ENCODE measurements around the gene GRAP2. TPM values are rescaled to one million over a fixed set of nuclear protein-coding genes. Genes with fewer than 3 reads are reported as not detected.
"Not testable (repeated sequence)": the region's sequence is repeated elsewhere in the genome, so short reads cannot be mapped to it uniquely, and the experiment has no call there.

GRAP2 gene
- 34.4 and 38.4 TPM in 2 replicates for total RNA-seq

DNA sequence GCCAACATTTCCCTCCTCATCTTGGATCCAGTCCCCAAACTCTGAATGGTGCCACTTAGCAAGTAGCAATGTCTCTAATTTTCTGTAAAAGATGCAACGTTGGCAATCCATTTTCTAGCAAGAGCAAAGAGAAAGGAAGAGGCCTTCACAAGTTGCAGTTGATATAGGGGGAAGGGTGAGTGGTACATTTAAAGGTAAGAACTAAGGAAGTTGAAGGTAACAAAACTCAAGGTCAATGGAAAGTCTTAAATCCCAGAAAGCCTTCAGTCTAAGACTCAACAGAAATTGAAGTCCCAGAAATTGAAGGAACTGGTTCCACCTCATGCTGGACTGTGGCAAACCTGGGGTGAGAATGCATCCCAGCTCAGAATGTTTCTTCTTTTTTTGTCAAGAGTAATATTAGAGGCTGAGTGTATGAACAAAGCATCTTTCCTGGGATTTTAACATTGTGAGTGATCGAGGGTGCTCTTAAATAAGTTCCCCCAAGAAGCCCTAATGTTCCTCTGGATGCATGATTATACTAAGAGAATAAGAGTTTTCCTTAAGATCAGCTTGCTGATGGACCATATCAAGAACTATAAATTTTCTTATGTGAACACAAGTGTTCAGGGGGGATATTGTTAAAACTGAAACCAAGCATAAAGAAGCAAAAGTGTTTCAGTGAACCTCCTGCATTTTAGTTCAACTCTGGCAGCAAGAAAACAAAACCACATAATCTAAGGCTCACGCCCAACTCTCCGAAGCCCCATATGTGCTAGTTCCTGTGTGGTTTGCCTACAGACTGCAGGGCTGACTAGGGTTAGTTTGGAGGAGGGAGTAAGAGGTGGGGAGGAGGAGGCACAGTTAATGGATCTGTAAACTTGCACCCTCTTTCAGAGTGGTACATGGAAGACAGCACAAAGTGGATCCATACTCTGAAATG lies at the start of gene GRAP2:
GRAP2 (plus strand) TSS at position 779 of the 922 bp plus-strand sequence. CDS start 46,023 bp downstream, outside the sequence.
- DNase-seq = peak; percentile 93
- H3K4me1 Mint-ChIP-seq = peaks cover 24% of the 10 kb centered on the region
- peak within 1 kb of the TSS; percentile 82 for H3K27ac Mint-ChIP-seq
- peak within 1 kb of the TSS; percentile 84 for H3K4me3 Mint-ChIP-seq
- intact Hi-C loops (cut with micrococcal nuclease) = loop anchor here (1.0 to 10.0 kb wide), 5 partner anchors 10 to 368 kb away; partner anchors contain the start of genes RPS19BP1, TMA7B and TNRC6B
- peaks cover 2% of the 10 kb centered on the region for H3K36me3 Mint-ChIP-seq (ENCODE audit: low read depth)
- no peaks in the 10 kb centered on the region for H3K27me3 Mint-ChIP-seq
- H3K9me3 Mint-ChIP-seq = no peaks in the 10 kb centered on the region

- peaks cover 13% of the 10 kb centered on the region for H3K27me3 Mint-ChIP-seq
- intact Hi-C loops (cut with micrococcal nuclease) = no loop called here
Observed at GRCh38 chr22:39851606-39852315, 49.1 kb upstream of the GRAP2 start.

DNA sequence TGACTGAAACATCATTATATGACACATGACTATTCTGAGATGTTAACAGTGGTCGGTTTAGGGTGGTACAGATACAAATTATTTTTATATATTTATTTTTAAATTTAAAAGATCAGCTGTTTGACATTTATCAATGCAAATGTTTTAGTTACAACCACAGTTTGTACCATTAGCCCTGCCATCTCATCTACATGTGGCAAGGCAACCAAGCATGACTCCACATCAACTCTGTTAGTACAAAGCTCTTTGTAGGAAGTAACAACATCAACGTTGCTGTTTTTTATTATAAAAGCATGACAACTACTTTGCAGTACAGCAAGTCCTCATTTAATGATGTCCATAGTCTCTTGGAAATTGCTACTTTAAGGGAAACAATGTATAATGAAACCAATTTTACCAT lies 48.1 kb upstream of the GRAP2 start:
- Mint-ChIP-seq H3K36me3 (ENCODE audit: low read depth) (no peaks in the 10 kb centered on the region), H3K4me1 (no peaks in the 10 kb centered on the region), H3K27me3 (peaks cover 13% of the 10 kb centered on the region), H3K4me3 (no peak overlapping the region), H3K9me3 (no peaks in the 10 kb centered on the region), H3K27ac (no peak overlapping the region)
- no peak for DNase-seq
- intact Hi-C loops (cut with micrococcal nuclease) = no loop called here

More at GRCh38 chr22:39851606-39852315, 49.1 kb upstream of the GRAP2 start:
- no peaks in the 10 kb centered on the region for H3K9me3 Mint-ChIP-seq
- H3K4me3 Mint-ChIP-seq = no peak overlapping the region
- H3K27ac Mint-ChIP-seq = no peak overlapping the region
- H3K4me1 Mint-ChIP-seq = no peaks in the 10 kb centered on the region
- H3K36me3 Mint-ChIP-seq (ENCODE audit: low read depth) = no peaks in the 10 kb centered on the region
- no peak for DNase-seq

DNA sequence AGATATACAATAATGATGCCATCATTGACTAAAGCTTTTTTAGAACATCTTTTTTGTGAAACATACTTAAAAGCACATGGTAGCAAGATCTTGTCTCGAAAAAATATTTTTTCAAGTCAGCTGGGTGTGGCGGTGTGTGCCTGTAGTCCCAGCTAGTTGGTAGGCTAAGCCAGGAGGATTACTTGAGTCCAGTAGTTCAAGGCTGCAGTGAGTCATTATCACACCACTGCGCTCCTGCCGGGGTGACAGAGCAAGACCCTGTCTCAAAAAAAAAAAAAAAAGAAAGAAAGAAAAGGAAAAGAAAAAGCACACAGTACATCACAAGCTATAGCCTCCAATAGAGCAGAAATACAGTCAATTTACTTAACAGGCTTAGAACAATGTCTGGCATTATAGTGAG lies 44.3 kb upstream of the GRAP2 start:
- DNase-seq = no peak
- Mint-ChIP-seq H3K36me3 (ENCODE audit: low read depth) (no peaks in the 10 kb centered on the region), H3K27ac (no peak overlapping the region), H3K9me3 (peaks cover 4% of the 10 kb centered on the region), H3K4me1 (peaks cover 10% of the 10 kb centered on the region), H3K27me3 (peaks cover 8% of the 10 kb centered on the region), H3K4me3 (no peak overlapping the region)
- intact Hi-C loops (cut with micrococcal nuclease) = no loop called here

- H3K4me3 Mint-ChIP-seq = no peak overlapping the region
- intact Hi-C loops (cut with micrococcal nuclease) = no loop called here
- no peaks in the 10 kb centered on the region for H3K36me3 Mint-ChIP-seq (ENCODE audit: low read depth)
- peaks cover 10% of the 10 kb centered on the region for H3K4me1 Mint-ChIP-seq
- peaks cover 12% of the 10 kb centered on the region for H3K27me3 Mint-ChIP-seq
- DNase-seq = no peak
- peak overlapping the region; percentile 48 for H3K27ac Mint-ChIP-seq
- H3K9me3 Mint-ChIP-seq = peaks cover 4% of the 10 kb centered on the region
Observed at GRCh38 chr22:39859903-39860588, 40.8 kb upstream of the GRAP2 start.

- intact Hi-C loops (cut with micrococcal nuclease) = no loop called here
- H3K36me3 Mint-ChIP-seq (ENCODE audit: low read depth) = no peaks in the 10 kb centered on the region
- H3K4me3 Mint-ChIP-seq = no peak overlapping the region
- peaks cover 14% of the 10 kb centered on the region for H3K27me3 Mint-ChIP-seq
- no peak overlapping the region for H3K27ac Mint-ChIP-seq
- peaks cover 4% of the 10 kb centered on the region for H3K4me1 Mint-ChIP-seq
- no peak for DNase-seq
- H3K9me3 Mint-ChIP-seq = peaks cover 8% of the 10 kb centered on the region
Observed at GRCh38 chr22:39868741-39869140, 32.1 kb upstream of the GRAP2 start.

- H3K36me3 Mint-ChIP-seq (ENCODE audit: low read depth); H3K4me3 Mint-ChIP-seq: not testable (repeated sequence)
Observed at GRCh38 chr22:39869797-39870196, 31.1 kb upstream of the GRAP2 start.

DNA sequence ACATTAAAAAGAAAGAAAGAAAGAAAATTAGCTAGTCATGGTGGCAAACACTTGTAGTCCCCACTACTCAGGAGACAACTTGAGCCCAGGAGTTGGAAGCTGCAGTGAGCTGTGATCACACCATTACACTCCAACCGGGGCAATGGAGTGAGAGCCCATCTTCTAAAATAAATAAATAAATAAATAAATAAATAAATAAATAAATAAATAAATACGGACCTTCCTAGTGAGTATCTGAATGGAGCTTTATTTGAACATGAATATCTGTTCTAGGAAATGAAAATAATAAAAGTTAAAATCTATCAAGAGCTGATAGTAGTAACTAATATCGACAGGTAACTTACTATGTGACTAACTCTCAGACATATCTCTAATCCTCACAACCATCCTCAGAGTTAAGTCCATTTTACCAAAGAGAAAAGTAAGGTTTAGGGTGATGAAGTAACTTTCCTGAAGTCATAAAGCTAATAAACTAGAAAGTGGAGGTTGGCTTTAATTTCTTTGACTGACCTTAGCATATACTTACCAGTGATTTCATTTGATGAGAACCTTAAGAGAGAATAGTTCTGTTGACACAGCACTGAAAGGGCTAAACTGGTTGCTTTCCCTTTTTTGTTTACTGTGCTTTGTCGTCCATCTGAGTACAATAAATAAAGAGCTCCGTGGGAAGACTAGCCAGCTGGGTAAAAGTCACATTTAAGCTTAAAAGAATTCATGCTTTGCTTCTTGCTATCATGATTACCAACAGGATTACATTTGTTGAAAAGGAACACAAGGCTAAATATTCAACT lies 29.7 kb upstream of the GRAP2 start:
- H3K27me3 Mint-ChIP-seq = peaks cover 8% of the 10 kb centered on the region
- H3K4me3 Mint-ChIP-seq = no peak overlapping the region
- no peaks in the 10 kb centered on the region for H3K36me3 Mint-ChIP-seq (ENCODE audit: low read depth)
- no peak for DNase-seq
- H3K4me1 Mint-ChIP-seq = peaks cover 8% of the 10 kb centered on the region
- H3K9me3 Mint-ChIP-seq = peaks cover 12% of the 10 kb centered on the region
- H3K27ac Mint-ChIP-seq = no peak overlapping the region
- intact Hi-C loops (cut with micrococcal nuclease) = no loop called here

More at GRCh38 chr22:39869797-39870196, 31.1 kb upstream of the GRAP2 start:
- H3K27me3 Mint-ChIP-seq; H3K27ac Mint-ChIP-seq; DNase-seq; intact Hi-C loops (cut with micrococcal nuclease); H3K4me1 Mint-ChIP-seq: not testable (repeated sequence)
- H3K9me3 Mint-ChIP-seq = peaks cover 12% of the 10 kb centered on the region

DNA sequence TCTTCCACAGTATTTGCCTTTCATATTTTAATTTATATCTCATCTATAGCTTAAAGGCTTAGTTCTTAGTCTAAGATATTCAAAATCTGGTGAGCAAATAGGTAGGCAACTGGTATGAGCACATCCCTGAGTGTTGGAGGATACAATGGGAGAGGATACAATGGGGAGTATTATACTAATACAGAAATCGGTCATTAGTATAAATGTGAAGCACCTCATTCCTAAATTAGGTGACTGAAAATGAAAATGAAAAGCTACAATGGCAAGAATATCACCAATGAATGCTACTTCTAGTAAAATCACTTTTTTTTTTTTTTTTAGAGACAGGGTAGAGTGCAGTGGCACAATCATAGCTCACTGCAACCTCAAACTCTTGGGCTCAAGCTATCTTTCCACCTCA lies 28.3 kb upstream of the GRAP2 start:
- no peak for DNase-seq
- Mint-ChIP-seq H3K27ac (no peak overlapping the region), H3K4me1 (peaks cover 8% of the 10 kb centered on the region), H3K36me3 (ENCODE audit: low read depth) (no peaks in the 10 kb centered on the region), H3K9me3 (peaks cover 12% of the 10 kb centered on the region), H3K27me3 (peaks cover 5% of the 10 kb centered on the region), H3K4me3 (no peak overlapping the region)
- intact Hi-C loops (cut with micrococcal nuclease) = no loop called here

DNA sequence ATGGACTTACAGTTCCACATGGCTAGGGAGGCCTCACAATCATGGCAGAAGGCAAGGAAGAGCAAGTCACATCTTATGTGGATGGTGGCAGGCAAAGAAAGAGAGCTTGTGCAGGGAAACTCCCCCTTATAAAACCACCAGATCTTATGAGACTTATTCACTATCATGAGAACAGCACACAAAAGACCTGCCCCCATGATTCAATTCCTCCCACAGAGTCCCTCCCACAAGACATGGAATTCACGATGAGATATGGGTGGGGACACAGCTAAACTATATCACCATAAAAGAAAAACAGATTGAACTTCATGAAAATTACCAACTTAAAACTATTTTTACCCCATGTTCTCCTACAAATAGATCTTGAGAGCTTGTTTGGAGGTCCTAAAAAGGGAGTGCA lies 26.9 kb upstream of the GRAP2 start:
- no peak overlapping the region for H3K4me3 Mint-ChIP-seq
- H3K36me3 Mint-ChIP-seq (ENCODE audit: low read depth) = no peaks in the 10 kb centered on the region
- intact Hi-C loops (cut with micrococcal nuclease) = no loop called here
- peaks cover 4% of the 10 kb centered on the region for H3K27me3 Mint-ChIP-seq
- H3K4me1 Mint-ChIP-seq = peaks cover 4% of the 10 kb centered on the region
- DNase-seq = peak; percentile 47
- no peak overlapping the region for H3K27ac Mint-ChIP-seq
- H3K9me3 Mint-ChIP-seq = peaks cover 8% of the 10 kb centered on the region

- DNase-seq = peak; percentile 62
- H3K9me3 Mint-ChIP-seq; H3K27me3 Mint-ChIP-seq; intact Hi-C loops (cut with micrococcal nuclease); H3K27ac Mint-ChIP-seq; H3K4me3 Mint-ChIP-seq; H3K36me3 Mint-ChIP-seq (ENCODE audit: low read depth); H3K4me1 Mint-ChIP-seq: not testable (repeated sequence)
Observed at GRCh38 chr22:39875176-39875885, 25.6 kb upstream of the GRAP2 start.

- H3K27me3 Mint-ChIP-seq = peaks cover 2% of the 10 kb centered on the region
- DNase-seq = no peak
- H3K36me3 Mint-ChIP-seq (ENCODE audit: low read depth) = no peaks in the 10 kb centered on the region
Observed at GRCh38 chr22:39877079-39877845, 23.6 kb upstream of the GRAP2 start.

More at GRCh38 chr22:39877079-39877845, 23.6 kb upstream of the GRAP2 start:
- intact Hi-C loops (cut with micrococcal nuclease) = no loop called here
- Mint-ChIP-seq H3K9me3 (peaks cover 4% of the 10 kb centered on the region), H3K27ac (no peak overlapping the region), H3K4me1 (peaks cover 4% of the 10 kb centered on the region), H3K4me3 (no peak overlapping the region)
